GM21528 (cell line): Measurements from ENCODE around the gene TBCEL.
"Not testable (repeated sequence)": the region's sequence is repeated elsewhere in the genome, so short reads cannot be mapped to it uniquely, and the experiment has no call there.

Source experiments
- ATAC-seq: cut with Tn5 transposase; IDR thresholded peaks from one replicate; pipeline ENCODE4 v1.9.1; 2021; ENCODE audit warnings: mild to moderate bottlenecking, moderate library complexity; ENCODE audit not compliant: unreplicated experiment, low FRiP score

Gene TBCEL

GRCh38 chr11:121024989-121025388 lies 1.1 kb downstream of the TBCEL start:
- ATAC-seq = no peak

- ATAC-seq = no peak
Observed at GRCh38 chr11:121029153-121029552, 5.3 kb downstream of the TBCEL start.

DNA sequence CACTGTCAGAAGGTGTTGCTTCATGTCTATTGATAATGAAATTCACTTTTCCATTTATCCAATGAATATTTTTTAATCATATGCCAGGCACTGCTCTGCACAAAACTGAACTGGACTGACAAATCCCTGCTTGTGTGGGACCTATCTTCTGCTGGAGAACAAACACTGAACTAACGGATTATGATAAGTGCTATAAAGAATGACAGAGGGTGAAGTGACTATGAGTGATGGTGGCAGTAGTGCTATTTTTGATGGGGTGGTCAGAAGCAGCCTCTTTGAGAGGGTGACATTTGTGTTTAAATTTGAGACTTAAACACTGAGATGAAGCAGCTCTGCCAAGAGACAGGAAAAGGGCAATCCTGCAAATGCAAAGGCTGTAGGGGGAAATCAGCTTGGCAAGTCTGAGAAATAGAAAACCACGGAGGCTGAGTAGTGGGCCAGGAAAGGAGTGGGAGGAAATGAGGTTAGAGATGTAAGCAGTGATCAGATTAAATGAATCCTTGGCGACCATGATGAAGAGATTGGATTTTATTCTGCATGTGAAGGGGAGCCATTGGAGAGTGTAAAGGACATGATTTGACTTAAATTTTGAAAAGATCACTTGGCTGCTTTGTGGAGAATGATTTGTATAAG lies 6.0 kb downstream of the TBCEL start:
- no peak for ATAC-seq

GRCh38 chr11:121031167-121031566 lies 7.3 kb downstream of the TBCEL start:
- ATAC-seq = no peak

GRCh38 chr11:121031648-121032047 lies 7.7 kb downstream of the TBCEL start:
- not testable (repeated sequence) for ATAC-seq

DNA sequence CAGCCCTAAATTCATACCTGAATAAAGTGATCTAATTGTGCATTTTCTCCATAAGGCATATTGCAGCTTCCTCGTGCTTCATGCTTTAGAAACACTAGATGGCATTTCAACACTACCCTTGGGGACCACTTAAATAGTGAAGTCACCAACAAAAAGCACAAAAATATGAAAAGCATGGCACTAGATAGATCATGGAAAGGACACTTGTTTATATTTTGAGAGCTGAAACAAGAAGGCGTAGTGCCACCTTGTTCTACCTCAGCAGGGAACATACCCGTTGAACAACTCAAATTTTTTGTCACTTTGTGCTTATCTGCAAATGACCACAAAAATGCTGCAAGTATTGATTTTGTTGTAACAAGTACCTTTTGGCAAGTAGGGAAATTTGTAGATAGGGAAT lies 8.6 kb downstream of the TBCEL start:
- ATAC-seq = no peak

DNA sequence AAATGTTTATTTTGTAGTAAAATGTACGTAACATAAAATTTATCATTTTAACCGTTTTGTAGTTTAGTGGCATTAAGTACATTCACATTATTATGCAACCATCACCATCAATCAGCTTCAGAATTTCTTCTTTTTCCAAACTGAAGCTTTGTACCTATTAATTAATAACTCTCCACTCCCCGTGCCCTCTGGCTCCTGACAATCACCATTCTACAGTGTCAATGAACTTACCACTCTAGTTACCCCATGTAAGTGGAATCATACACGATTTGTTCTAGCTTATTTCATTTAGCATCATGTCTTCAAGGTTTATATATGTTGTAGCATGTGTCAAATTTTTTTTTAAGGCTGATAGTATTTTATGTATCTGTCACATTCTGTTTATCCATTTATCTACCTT lies 9.7 kb downstream of the TBCEL start:
- ATAC-seq = no peak

GRCh38 chr11:121035169-121035755 lies 11.4 kb downstream of the TBCEL start:
- ATAC-seq = no peak

GRCh38 chr11:121035780-121036179 lies 11.9 kb downstream of the TBCEL start:
- no peak for ATAC-seq

- ATAC-seq = no peak
Observed at GRCh38 chr11:121037016-121037415, 13.1 kb downstream of the TBCEL start.

DNA sequence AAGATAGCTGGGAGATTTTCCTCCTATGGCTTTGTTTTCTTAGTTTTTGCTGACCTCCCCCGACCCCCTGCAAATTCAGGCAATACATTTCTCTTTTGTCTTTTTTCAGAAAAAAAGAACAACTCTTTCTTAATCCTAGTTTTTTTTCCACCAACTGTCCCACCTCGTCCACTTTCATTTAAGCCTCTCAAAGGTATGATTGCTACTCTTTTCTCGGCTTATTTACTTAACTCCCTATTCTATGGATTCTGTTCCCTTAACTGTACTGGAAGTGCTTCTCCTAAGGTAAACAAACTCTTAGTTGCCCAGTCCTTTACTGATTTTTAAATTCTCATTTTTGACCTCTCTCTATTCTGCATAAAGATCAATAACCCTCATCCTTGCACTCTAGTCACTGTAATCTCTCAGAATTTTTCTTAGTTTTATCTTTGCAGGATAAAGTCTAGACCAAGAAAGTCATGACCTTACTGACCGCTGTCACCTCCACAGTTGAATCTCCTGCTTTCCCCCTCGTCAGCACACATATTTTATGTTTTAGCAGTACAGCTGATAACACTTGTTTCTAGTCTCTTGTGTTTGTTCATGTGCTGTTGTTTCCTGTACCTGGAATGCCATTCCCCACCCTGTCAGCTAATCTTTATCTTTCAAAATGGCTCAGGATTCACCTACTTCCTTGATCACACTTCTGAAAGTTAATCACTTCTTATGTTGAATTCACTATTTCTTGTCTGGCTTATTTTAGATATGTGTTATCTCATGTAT lies 14.9 kb downstream of the TBCEL start:
- ATAC-seq = no peak

GRCh38 chr11:121039971-121040613 lies 16.2 kb downstream of the TBCEL start:
- ATAC-seq = no peak

GRCh38 chr11:121040614-121041002 lies 16.7 kb downstream of the TBCEL start:
- ATAC-seq = no peak

GRCh38 chr11:121041072-121041471 lies 17.2 kb downstream of the TBCEL start:
- no peak for ATAC-seq

DNA sequence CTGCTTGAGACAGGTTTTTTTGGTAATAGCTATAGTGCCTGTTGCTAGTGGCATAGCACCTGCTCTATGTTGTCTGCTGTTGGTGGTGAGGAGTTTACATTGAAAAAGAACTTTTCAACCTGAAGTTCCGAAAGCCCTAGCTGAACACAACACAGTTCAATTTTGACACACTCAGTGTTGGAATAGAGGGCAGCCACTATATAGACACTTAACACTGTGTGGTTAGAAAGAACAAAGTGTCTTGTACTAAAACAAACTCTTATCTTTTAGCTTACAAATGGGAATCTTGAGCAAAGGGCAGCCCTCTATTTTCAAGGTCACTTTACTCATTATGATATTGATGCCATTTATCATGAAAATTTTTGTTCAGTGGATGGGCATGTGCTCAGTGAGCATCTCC lies 18.4 kb downstream of the TBCEL start:
- ATAC-seq = no peak

GRCh38 chr11:121047926-121048325 lies 24.0 kb downstream of the TBCEL start:
- ATAC-seq = no peak

GRCh38 chr11:121048464-121049233 lies 24.7 kb downstream of the TBCEL start:
- no peak for ATAC-seq

DNA sequence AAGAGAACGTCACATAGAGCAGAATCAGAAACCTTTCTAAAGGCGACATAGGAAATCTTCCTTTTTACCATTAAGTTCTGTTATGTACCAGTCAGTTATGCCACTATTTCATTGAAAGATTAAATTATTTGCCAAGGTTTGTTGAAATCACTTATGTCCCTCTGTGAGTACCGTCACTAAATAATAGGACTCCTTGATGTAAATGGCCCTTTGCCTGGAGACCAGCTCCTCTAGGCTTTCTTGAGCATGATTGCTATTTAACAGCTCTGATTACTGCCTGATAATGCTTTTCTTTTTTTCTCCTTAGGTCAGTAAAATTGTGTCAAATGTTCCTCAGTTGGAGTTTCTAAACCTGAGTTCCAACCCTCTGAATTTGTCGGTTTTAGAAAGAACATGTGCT lies 29.3 kb downstream of the TBCEL start:
- ATAC-seq = no peak

DNA sequence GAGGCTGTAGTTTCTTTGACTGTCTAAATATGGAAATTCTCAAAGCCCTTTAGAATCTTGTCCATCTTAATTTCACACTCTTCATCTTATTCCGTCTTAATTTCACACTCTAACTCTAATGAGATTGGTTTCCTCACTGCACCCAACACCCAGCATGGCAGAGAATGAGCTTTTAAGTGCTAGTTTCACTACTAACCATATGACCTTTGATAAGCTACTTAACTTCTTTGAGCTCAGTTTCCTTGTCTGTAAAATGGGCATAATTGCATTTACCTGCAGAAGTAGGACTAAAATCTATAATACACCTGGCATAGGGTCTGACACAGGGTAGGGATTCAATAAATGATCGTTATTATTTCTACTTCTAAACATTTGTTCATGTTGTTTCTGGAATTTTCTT lies 30.4 kb downstream of the TBCEL start:
- no peak for ATAC-seq

DNA sequence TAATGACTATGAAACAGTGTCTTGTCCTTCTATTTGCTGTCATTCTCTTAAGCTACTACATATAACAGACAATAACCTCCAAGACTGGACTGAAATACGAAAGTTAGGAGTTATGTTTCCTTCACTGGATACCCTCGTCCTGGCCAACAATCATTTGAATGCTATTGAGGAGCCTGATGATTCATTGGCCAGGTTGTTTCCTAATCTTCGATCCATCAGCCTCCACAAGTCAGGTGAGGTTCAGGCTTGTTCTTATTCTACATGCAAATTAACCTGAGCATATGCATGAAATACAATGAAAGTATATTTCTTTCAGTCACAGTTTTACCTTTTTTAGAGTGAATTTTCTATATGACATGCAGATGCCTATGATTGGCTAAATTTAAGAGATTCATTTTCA lies 31.2 kb downstream of the TBCEL start:
- ATAC-seq = no peak

- no peak for ATAC-seq
Observed at GRCh38 chr11:121057922-121058321, 34.0 kb downstream of the TBCEL start.
